ELF-1 (cell line): ENCODE measurements around the gene STK17A.

Experiments used
- DNase-seq: peaks from one replicate; pipeline ENCODE4 v3.0.0-alpha.2; 2016; ENCODE audit warnings: low read depth, low spot score

Gene STK17A

GRCh38 chr7:43632746-43633145 is 49.8 kb downstream of the STK17A start:
- no peak for DNase-seq

DNA sequence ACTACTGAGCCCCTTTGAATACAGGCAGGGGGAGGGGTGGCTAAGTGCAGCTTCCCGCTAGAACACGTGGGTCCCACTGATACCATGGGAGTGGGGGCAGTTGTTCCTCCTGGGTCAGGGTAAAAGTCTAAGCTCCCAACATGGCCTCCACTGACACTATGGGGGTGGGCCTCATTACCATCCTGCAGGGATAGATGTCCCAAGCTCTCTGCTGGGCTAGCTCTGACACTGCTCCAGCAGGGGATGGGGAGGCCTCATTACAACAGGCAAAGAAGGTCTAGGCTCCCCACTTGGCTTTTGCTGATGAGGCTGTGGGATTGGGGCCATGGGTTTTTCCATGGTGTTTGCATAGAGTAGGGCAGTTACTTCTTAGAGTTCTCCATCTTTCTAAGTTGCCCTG is 51.5 kb downstream of the STK17A start:
- no peak for DNase-seq

DNA sequence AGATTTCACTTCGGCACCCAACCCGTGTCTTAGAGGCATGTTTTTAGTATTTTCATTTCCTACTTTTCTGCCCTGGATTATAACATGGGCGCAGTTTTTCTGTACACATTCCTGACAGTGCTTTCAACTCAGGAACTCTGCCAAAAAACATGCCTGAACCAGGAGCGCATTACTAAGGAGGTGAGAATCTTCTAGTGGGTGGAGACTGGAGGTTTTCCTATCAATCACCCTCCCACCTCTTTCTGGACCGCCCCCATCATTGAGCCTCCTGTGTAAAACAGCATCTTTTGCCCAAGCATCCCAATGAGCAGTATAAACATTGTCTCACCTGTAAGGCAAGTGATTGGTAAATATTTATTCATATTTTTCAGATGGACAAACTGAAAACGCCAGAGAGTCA is 53.2 kb downstream of the STK17A start:
- no peak for DNase-seq

DNA sequence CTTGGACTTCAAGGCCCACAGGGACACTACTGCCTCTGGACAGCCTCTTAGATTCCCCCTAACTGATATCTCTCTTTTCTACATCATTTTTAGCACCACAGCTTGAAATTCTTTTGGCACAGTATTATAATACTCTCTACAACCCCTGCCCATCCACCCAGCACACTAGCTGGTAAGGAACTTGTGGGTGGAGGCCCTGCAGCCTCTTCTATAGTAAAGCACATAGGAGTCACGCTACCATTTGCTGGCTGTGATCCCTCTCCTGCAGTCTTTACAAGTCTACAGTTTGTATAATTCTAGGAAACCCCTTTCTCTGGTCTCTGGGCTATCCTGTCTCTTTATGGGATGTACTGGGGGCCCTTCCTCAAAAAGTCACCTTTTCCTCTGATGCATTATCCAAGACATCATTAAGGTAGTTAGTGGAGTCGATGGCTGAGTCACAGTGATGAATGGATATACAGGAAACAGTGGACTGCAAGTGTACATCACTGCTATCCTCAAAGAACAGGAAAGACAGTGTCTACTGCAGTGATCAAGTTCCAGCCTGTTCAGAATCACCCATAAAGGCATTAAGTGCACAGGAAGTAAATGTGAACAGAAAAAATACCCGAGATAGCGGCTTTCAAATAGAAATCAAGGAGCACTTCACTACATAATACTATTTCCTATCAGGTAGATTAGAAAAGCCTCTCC is 54.4 kb downstream of the STK17A start:
- no peak for DNase-seq

DNA sequence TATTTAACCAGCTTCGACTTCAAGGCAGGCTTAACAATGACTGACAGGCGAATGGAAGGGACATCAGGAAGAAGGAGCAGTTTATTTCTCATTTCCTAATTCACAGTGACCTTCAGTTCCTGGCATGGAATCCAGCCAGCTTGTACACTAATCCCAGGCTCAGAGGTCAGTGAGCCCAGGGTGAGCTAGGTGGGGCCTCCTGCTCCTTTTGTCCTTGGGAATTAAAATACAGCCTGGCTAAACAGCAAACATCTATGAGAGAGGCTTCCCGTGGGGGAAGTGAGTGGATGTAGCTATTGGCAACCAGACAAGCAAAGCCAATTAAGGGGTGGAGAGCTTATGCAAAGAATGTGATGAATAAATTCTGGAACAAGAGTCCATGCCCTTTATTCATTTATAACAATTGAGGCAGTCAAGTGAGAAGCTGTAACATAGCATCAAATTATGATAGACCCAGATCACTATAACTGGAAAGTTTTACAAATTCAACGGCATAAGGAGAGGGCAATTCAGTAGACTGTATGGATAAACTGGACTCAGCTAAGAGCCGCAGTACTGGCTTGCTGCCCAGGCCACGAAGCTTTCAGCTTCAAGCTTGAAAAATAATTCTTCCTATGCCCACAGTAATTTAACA is 57.1 kb downstream of the STK17A start:
- DNase-seq = no peak

- DNase-seq = no peak
Observed at GRCh38 chr7:43640679-43641078, 57.8 kb downstream of the STK17A start.

DNA sequence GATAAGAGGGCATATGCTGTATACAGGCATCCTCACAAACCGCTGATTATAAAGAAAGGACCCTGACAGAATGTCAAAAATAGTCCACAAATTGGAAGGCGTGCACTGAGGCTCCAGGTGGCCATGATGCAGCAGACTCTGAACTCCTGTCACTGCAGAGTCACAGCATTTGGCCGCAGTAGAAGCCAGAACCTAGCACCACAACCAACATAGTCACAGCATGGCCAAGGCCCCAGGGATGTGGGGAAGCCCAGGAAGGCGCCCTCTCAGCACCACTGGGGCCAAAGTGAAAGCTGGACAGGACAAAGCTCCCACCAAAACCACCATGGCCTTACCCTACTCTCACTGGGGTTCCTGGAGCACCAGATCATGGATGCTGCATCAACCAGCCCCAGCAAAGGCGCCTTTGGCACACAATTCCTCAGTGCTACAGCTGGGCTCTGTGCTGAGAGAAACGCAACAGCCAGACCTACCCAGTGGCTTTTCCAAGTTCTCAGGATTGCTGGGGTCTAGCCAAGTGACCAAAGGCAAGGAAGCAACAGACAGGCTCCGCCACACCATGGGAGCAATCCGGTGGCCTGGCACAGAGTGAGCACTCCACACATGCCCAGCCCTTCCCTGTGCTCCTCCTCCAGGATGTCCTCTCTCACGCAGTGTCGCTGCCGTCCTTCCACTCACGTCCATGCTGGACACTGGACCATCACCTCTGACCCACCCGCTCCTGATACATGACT is 60.2 kb downstream of the STK17A start:
- DNase-seq = no peak

GRCh38 chr7:43643846-43644245 is 60.9 kb downstream of the STK17A start:
- DNase-seq = no peak

DNA sequence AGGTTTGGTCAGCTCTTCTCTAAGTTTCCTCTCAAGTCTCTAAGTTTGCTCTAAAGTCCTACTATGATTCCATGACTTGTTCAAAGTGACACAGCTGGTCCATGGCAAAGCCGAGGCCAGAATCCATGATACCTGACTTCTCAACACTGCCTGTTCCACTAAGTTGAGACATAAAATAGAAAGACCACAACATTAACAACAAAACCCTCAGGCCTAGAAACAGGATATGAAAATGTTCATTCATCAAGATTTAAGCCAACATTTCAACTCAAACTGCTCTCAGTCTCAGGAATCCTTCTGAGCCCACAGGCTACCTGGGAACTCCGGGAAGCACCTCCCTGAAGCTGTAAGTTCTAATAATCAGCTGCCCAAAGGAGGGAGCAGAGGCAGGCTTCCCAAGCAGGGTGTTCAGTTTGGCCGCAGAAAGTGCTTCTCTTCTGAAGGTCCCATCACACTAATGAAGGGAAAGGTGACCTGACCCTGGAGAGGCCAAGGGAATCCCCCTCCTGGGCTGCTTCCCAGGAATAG is 62.9 kb downstream of the STK17A start:
- DNase-seq = no peak

- DNase-seq = no peak
Observed at GRCh38 chr7:43646603-43647338, 63.9 kb downstream of the STK17A start.

- DNase-seq = peak; percentile 92
Observed at GRCh38 chr7:43647339-43647672, 64.4 kb downstream of the STK17A start.

DNA sequence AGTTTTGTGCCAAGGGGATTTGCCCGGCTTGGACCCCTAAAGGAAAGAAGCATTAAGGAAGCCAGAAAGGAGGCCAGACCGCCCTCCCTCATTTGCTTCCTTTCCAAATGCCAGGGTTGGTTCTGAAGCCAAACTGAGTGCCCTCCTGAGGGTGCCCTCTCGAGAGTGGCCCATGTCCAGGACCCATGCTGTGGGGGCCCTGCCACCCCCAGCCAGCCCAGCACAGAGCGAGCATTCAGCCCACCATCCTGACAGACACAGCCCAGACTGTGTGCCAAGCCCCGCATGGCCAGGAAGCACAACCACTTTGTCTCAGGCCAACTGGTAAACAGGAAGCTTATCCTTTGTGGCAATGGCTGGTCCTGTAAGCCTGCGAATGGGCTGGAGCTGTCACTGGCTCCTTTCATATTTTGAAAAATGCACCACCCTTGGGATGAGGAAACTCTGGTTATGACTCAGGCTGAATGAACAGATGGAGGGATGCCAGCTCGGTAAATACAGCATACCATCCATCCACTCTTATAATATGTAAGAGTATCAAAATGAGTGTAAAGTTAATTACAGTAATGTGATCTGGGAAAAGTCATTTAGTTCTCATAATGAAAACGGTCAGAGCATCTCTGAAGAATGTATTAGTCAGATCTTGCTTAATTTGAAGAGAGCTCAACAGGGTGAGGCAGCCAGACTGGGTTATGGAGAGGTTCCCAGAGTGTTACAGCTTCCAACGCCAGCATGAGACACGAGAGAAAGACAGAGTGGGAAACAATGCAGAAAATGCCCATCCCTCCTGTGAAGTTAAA is 65.0 kb downstream of the STK17A start:
- no peak for DNase-seq

GRCh38 chr7:43648473-43649406 is 65.8 kb downstream of the STK17A start:
- DNase-seq = peak; percentile 39

- DNase-seq = peak; percentile 40
Observed at GRCh38 chr7:43649755-43650274, 66.9 kb downstream of the STK17A start.

DNA sequence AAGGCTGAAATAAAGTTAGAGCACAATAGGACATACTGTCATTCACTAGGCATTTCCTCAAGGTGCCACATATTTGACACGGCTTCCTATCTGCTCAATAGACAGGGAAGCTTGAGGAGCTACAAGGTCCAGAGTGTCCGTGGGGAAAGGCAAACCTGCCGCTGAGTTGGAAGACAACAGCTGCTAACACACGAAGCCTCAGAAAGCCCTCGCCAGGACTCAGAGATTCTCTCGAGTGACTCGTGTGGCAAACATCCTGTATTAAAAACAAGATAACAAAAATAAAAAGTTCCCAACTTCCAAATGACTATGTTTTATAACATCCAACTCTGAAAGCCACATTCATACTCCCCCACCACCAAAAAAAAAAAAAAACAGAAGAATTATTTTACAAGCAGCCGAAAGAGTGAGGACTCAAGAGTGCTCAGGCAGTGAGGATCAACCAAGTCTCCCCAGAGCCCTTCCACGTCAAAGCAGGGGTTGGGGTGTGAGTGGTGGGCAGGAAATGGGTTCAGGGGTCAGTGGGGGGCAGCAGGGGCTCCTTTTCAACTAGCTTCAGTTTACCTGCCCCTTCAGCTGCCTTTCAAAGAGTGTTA is 67.6 kb downstream of the STK17A start:
- DNase-seq = no peak

DNA sequence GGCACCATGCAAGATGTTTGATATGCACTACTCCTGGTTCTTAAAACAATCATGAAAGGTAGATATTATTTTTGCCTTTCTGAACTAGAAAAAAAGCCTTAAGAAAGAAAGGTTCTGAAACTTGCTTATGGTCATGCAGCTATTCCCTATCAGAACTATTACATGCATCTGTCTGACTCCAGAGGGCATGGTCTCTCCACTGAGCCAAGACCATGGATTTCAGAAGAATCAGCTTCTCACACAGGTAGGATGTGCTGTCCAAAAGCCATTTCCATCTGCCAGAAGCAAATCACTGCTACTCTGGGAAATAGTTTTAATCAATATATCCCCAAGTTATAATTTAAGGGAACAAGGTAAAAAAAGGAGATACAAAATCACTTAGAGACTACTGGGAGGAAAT is 69.5 kb downstream of the STK17A start:
- no peak for DNase-seq

GRCh38 chr7:43653466-43653865 is 70.6 kb downstream of the STK17A start:
- DNase-seq = no peak

DNA sequence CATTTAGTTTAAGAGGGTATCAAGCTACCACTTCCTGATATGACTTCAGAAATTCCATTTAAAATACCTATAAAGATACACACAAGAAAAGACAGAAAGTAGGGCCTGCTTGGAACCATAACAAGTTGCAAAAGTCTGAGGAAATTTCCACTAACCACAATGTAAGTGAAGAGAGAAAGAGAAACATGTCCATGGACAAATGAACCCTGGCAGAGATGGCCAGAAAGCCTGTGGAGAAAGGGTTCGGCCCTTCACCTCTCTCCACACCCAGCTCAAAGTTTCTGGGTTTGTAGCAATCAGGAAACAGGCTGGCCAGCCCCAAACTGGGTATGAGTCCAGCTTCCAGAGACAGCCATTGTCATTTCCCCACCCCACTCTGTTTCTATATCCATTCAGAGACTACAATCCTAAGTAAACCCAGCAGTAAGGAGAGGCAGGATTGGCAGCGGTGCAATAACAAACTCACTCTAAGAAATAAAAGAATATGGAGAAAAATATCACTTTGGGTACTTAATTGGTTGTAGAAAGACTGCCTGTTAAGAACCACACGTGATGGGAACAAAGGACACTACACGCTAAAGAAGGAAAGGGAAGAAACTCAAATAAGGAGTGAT is 71.1 kb downstream of the STK17A start:
- DNase-seq = no peak

GRCh38 chr7:43655584-43655983 is 72.7 kb downstream of the STK17A start:
- DNase-seq = no peak
